K562 (cell line): Measurements from ENCODE around the gene ZFYVE1. TPM values are rescaled to one million over a fixed set of nuclear protein-coding genes. Genes with fewer than 3 reads are reported as not detected.

Experiments
- ATAC-seq: fragments of 200-7000 bp; cut with Tn5 transposase; 3 replicates; pipeline ENCODE4 v1.9.1; 2020; ENCODE audit warnings: moderate library complexity
- BruUV-seq: library from RNA; stranded (reverse); fragments of 400-500 nt; replicated peaks from 2 replicates; lab custom pipeline; 2021; lab: Mats Ljungman, UMichigan
- CTCF ChIA-PET: fragments of 300-600 bp; formaldehyde crosslinking; extraction: SDS; loops from one replicate; lab custom pipeline; 2021; ENCODE audit warnings: low intra/inter-chr PET ratio; lab: Yijun Ruan, JAX
- POLR2A ChIA-PET: fragments of 300-600, 350-650 bp; sonication (Branson Sonifier 250); formaldehyde crosslinking; extraction: SDS; loops from one replicate; lab custom pipeline; 2021; ENCODE audit warnings: antibody characterized with exemption, inconsistent platforms; lab: Yijun Ruan, JAX
- DNase-seq, 4 experiments: peaks; one replicate each; pipeline versions ENCODE4 v3.0.0 to v3.0.0-alpha.2; 2011 to 2018; ENCODE audit warnings: low spot score in 3 of 4, mixed read lengths in 3 of 4; ENCODE audit errors: extremely low read depth in 1 of 4
- FAIRE-seq: peaks from 2 replicates; lab custom pipeline; 2011; peaks lifted over from hg19 to GRCh38; lab: Jason Lieb, UNC
- H2AFZ ChIP-seq: 2 replicates; pipeline ENCODE4 v1.6.0; 2011; ENCODE audit warnings: low read depth, low read length, control low read depth, inconsistent platforms
- H3K27ac ChIP-seq: fragments of 200-600 bp; 3 replicates; pipeline ENCODE4 v1.8.0; 2011; ENCODE audit warnings: low read depth, mild to moderate bottlenecking, control low read depth, inconsistent platforms, low read length, moderate library complexity, mixed read lengths; ENCODE audit errors: extremely low read depth
- H3K27me3 ChIP-seq, 2 experiments: fragments of 300-600 bp in 1 of 2; 2 replicates in 1 of 2; 3 replicates in 1 of 2; pipeline versions ENCODE4 v1.6.0 to v1.8.0; 2011; ENCODE audit warnings: inconsistent platforms in 2 of 2, low read length in 2 of 2, mild to moderate bottlenecking in 1 of 2, mixed read lengths in 1 of 2, moderate library complexity in 1 of 2; ENCODE audit not compliant: control insufficient read depth in 2 of 2, insufficient read depth in 2 of 2
- H3K36me3 ChIP-seq: fragments of 300-600 bp; 3 replicates; pipeline ENCODE4 v1.8.0; 2011; ENCODE audit warnings: mild to moderate bottlenecking, low read length, inconsistent platforms; ENCODE audit not compliant: control insufficient read depth, insufficient read depth
- H3K4me1 ChIP-seq, 2 experiments: fragments of 200-600 bp in 1 of 2; replicated peaks in 1 of 2; 2 replicates in 1 of 2; 3 replicates in 1 of 2; pipeline versions ENCODE4 v1.5.1 to v1.8.0; 2011; ENCODE audit warnings: inconsistent platforms in 2 of 2, low read length in 2 of 2, mild to moderate bottlenecking in 1 of 2, mixed read lengths in 1 of 2, moderate library complexity in 1 of 2; ENCODE audit not compliant: control insufficient read depth in 2 of 2, insufficient read depth in 2 of 2
- H3K4me2 ChIP-seq: 2 replicates; pipeline ENCODE4 v1.6.1; 2011; ENCODE audit warnings: low read length, control low read depth, inconsistent platforms, mixed read lengths; ENCODE audit not compliant: insufficient read depth
- H3K4me3 ChIP-seq: fragments of 200-600 bp; sonication (generic), shearing (Covaris generic); 2 replicates; pipeline ENCODE4 v1.5.1; 2016; ENCODE audit warnings: control low read depth, inconsistent platforms
- H3K79me2 ChIP-seq: fragments of 200-600 bp; 3 replicates; pipeline ENCODE4 v1.8.0; 2011; ENCODE audit warnings: low read length, inconsistent platforms; ENCODE audit not compliant: control insufficient read depth, insufficient read depth
- H3K9ac ChIP-seq, 2 experiments: 2 replicates each; pipeline versions ENCODE4 v1.6.0 to v1.6.1; 2011; ENCODE audit warnings: low read depth in 2 of 2, low read length in 2 of 2, control low read depth in 1 of 2, inconsistent platforms in 1 of 2, mild to moderate bottlenecking in 1 of 2, mixed read lengths in 1 of 2; ENCODE audit not compliant: insufficient read depth in 1 of 2
- H3K9me1 ChIP-seq: one replicate; pipeline ENCODE4 v1.6.0; 2011; ENCODE audit warnings: inconsistent platforms, mild to moderate bottlenecking, low read length, moderate library complexity; ENCODE audit not compliant: control insufficient read depth, insufficient read depth
- H3K9me3 ChIP-seq: replicated peaks from 2 replicates; pipeline ENCODE4 v1.5.1; 2011; ENCODE audit warnings: low read depth, low read length, inconsistent platforms; ENCODE audit not compliant: control insufficient read depth, insufficient read depth
- H4K20me1 ChIP-seq: replicated peaks from 2 replicates; pipeline ENCODE4 v1.6.1; 2011; ENCODE audit warnings: low read length, inconsistent platforms, mixed read lengths; ENCODE audit not compliant: control insufficient read depth, insufficient read depth
- CREB3 ChIP-seq: fragments of 450-650 bp; conservative IDR thresholded peaks from 2 replicates; pipeline ENCODE4 v1.6.1; 2016; ENCODE audit warnings: missing genetic modification characterization, low read depth, mild to moderate bottlenecking, missing compliant biosample characterization, moderate library complexity
- HCFC1 ChIP-seq: IDR thresholded peaks from 2 replicates; pipeline ENCODE4 v1.6.1; 2012; ENCODE audit warnings: low read depth, low read length, improper control_type of control experiment
- HDAC2 ChIP-seq: fragments of 450-650 bp; IDR thresholded peaks from 2 replicates; pipeline ENCODE4 v1.6.1; 2016; ENCODE audit warnings: mild to moderate bottlenecking
- ILF3 ChIP-seq: fragments of 450-650 bp; IDR thresholded peaks from 2 replicates; pipeline ENCODE4 v1.6.1; 2018; ENCODE audit warnings: antibody characterized with exemption, mild to moderate bottlenecking, moderate library complexity, borderline replicate concordance
- SUPT5H ChIP-seq: fragments of 450-650 bp; IDR thresholded peaks from 2 replicates; pipeline ENCODE4 v1.6.1; 2016
- TAF1 ChIP-seq: IDR thresholded peaks from 2 replicates; pipeline ENCODE4 v1.6.1; 2011; ENCODE audit warnings: mild to moderate bottlenecking, low read length, moderate library complexity; ENCODE audit not compliant: insufficient read depth, control insufficient read depth, severe bottlenecking; ENCODE audit errors: extremely low read depth
- TEAD1 ChIP-seq, 2 experiments: fragments of 450-650 bp in 1 of 2; sonication (generic) in 1 of 2; formaldehyde crosslinking; IDR thresholded peaks; 2 replicates each; pipeline versions ENCODE4 v1.4.0 to v1.8.0; 2020 to 2022; ENCODE audit warnings: mild to moderate bottlenecking in 2 of 2, missing genetic modification reagents in 1 of 2
- ZNF583 ChIP-seq: fragments of 250-450 bp; sonication (Bioruptor Pico); IDR thresholded peaks from 2 replicates; pipeline ENCODE4 v1.4.0; 2020
- ZNF696 ChIP-seq: fragments of 250-450 bp; sonication (Bioruptor Pico); conservative IDR thresholded peaks from 2 replicates; pipeline ENCODE4 v1.4.0; 2020; ENCODE audit warnings: mild to moderate bottlenecking, moderate library complexity
- WGBS: fragments of 100-300 bp; shearing (Covaris generic); methylation state at CpG from one replicate; pipeline ENCODE4 v1.1.6; 2016; ENCODE audit warnings: low coverage, mixed read lengths; ENCODE audit not compliant: insufficient coverage; ENCODE audit errors: missing lambda C conversion rate; 5-methylcytosine and 5-hydroxymethylcytosine counted together
- in situ Hi-C: fragments of 300-500 bp; cut with MboI; formaldehyde crosslinking; loops from 4 replicates; pipeline ENCODE4 v1.15.0; 2018; ENCODE audit warnings: inconsistent platforms, mixed read lengths
- intact Hi-C: fragments of 100-400 bp; cut with micrococcal nuclease; formaldehyde crosslinking; loops from 2 replicates; pipeline ENCODE4 v1.14.2; 2022
- polyA plus RNA-seq, 8 experiments: library from polyadenylated mRNA; depleted of rRNA in 4 of 8; stranded (reverse) in 5 of 8; unstranded in 3 of 8; fragments of >200 nt; fragmentation: Nextera tagmentation in 2 of 8; fragmentation: Illumina TruSeq in 1 of 8; extraction: Ambion mirVana in 2 of 8; extraction: Trizol in 1 of 8; gene quantifications; 2 replicates each; pipeline versions ENCODE4 v1.2.1 to v1.2.3, GENCODE V29; 2011 to 2014; ENCODE audit warnings: inconsistent platforms in 1 of 8, missing spikeins in 1 of 8
- total RNA-seq, 7 experiments: library from RNA; depleted of rRNA in 6 of 7; stranded (reverse); fragments of >200 nt in 6 of 7; fragmentation: Illumina TruSeq in 2 of 7; extraction: Trizol in 2 of 7; gene quantifications; 2 replicates each; pipeline versions ENCODE4 v1.2.1 to v1.2.3, GENCODE V29; 2011 to 2021; ENCODE audit warnings: low replicate concordance in 1 of 7
- TF ChIP-seq, protein P1 (sequence below): IDR thresholded peaks from 2 replicates; pipeline ENCODE4 v1.6.1; 2011; ENCODE audit not compliant: insufficient read length; ENCODE audit errors: extremely low read depth
- TF ChIP-seq, protein P2 (sequence below): fragments of 450-650 bp; IDR thresholded peaks from 2 replicates; pipeline ENCODE4 v1.7.0; 2016; ENCODE audit warnings: borderline replicate concordance

The ZFYVE1 gene
- total and polyA plus RNA-seq, 9 of the 15 experiments (the other 6 are each of a cell fraction or from before 2014, with no cell fraction given): 0.62 to 5.5 (median 3.4) TPM

DNA sequence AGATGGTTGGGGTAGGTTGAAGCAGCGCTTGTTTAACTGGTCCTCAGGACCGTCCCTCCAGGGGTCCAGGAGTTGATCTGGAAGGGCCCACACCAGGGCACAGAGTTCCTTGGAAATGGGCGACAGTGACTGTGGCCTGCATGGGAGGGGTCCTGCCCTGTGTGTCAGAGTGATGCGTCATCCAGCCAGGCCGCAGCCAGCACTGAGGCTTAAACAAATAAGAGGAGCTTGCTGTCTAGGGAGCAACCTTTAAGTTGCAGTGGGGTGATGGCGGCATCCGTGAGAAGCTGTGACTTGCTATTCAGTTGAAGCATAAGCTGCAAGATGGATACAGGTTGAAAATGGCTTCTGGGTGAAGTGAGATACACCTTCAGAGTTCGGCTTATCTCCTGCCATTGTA, 80.4 kb downstream of the ZFYVE1 start (continued):
- TF ChIP-seq, protein P1, sequence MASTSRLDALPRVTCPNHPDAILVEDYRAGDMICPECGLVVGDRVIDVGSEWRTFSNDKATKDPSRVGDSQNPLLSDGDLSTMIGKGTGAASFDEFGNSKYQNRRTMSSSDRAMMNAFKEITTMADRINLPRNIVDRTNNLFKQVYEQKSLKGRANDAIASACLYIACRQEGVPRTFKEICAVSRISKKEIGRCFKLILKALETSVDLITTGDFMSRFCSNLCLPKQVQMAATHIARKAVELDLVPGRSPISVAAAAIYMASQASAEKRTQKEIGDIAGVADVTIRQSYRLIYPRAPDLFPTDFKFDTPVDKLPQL: no peak
- TF ChIP-seq CREB3 (tag): no peak
- TF ChIP-seq HCFC1: no peak

DNA sequence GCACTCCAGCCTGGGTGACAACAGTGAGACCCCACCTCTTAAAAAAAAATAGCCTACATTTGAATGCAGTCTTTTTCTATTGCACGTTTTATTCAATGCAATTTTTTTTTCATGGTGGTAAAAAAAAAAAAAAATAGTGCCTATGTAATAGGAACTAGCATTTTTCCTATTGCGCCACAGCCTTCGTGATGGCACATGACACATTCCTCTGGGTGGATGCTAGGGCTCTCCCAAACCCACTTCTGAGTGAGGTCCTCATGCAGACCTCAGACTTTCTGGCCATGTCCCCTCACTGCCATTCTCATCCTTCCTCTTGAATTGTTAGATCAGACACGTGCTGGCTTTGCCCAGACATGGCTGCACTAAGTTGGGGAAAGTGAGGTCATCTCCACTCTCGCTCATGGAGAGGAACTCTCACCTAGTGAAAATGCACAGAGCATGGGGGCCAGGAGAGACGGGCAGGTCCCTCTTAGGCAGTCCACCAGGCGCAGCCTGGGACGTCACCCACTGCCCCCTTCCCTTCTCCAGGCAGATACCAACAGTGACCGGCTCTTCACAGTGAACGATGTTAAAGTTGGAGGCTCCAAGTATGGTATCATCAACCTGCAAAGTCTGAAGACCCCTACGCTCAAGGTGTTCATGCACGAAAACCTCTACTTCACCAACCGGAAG, 81.4 kb downstream of the ZFYVE1 start:
- H3K4me3 ChIP-seq: no peak overlapping the region
- intact Hi-C loops (no loop called here), in situ Hi-C loops (loop anchor here (5.0 kb wide), 1 partner anchor 433 kb away; no protein-coding TSS in a partner anchor)
- H3K9me1 ChIP-seq: no peaks in the 10 kb centered on the region
- POLR2A ChIA-PET: no interaction called here
- no peaks in the 10 kb centered on the region; a peak in 2 of 5 replicates for H3K4me1 ChIP-seq
- TF ChIP-seq, protein P2, sequence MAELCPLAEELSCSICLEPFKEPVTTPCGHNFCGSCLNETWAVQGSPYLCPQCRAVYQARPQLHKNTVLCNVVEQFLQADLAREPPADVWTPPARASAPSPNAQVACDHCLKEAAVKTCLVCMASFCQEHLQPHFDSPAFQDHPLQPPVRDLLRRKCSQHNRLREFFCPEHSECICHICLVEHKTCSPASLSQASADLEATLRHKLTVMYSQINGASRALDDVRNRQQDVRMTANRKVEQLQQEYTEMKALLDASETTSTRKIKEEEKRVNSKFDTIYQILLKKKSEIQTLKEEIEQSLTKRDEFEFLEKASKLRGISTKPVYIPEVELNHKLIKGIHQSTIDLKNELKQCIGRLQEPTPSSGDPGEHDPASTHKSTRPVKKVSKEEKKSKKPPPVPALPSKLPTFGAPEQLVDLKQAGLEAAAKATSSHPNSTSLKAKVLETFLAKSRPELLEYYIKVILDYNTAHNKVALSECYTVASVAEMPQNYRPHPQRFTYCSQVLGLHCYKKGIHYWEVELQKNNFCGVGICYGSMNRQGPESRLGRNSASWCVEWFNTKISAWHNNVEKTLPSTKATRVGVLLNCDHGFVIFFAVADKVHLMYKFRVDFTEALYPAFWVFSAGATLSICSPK: no peak
- no peak for TF ChIP-seq ILF3
- no peak for TF ChIP-seq TEAD1 (CRISPR knock-in tag; IDR thresholded peaks at IDR 0.05)
- no peak for TF ChIP-seq ZNF696
- no peak for TF ChIP-seq TAF1
- TF ChIP-seq SUPT5H: no peak
- TF ChIP-seq HDAC2: no peak
- TF ChIP-seq ZNF583 (CRISPR knock-in tag): no peak
- TF ChIP-seq, all 486 proteins: peak for 0
- ATAC-seq: no peak
- 88% methylated on average over 6 of the region's 13 CpGs for WGBS
- Histone ChIP-seq H2AFZ (no peak overlapping the region), H3K36me3 (peaks cover 79% of the 10 kb centered on the region), H4K20me1 (no peaks in the 10 kb centered on the region), H3K27me3 (no peaks in the 10 kb centered on the region), H3K4me2 (no peak overlapping the region), H3K27ac (no peak overlapping the region), H3K9ac (no peak overlapping the region), H3K9me3 (no peaks in the 10 kb centered on the region), H3K79me2 (no peaks in the 10 kb centered on the region)
- DNase-seq: no peak
- no TSS peak for BruUV-seq
- FAIRE-seq: no peak
- CTCF ChIA-PET: interaction anchor here (0.9 kb wide), 1 partner anchor 431 kb away, joined by 6 read pairs; no protein-coding TSS in a partner anchor
